K562 (cell line): Measurements from ENCODE around the gene ZCCHC24. TPM values are rescaled to one million over a fixed set of nuclear protein-coding genes. Genes with fewer than 3 reads are reported as not detected.

Experiments
- ATAC-seq: fragments of 200-7000 bp; cut with Tn5 transposase; 3 replicates; pipeline ENCODE4 v1.9.1; 2020; ENCODE audit warnings: moderate library complexity
- BruUV-seq: library from RNA; stranded (reverse); fragments of 400-500 nt; replicated peaks from 2 replicates; lab custom pipeline; 2021; lab: Mats Ljungman, UMichigan
- CTCF ChIA-PET: fragments of 300-600 bp; formaldehyde crosslinking; extraction: SDS; loops from one replicate; lab custom pipeline; 2021; ENCODE audit warnings: low intra/inter-chr PET ratio; lab: Yijun Ruan, JAX
- POLR2A ChIA-PET: fragments of 300-600, 350-650 bp; sonication (Branson Sonifier 250); formaldehyde crosslinking; extraction: SDS; loops from one replicate; lab custom pipeline; 2021; ENCODE audit warnings: antibody characterized with exemption, inconsistent platforms; lab: Yijun Ruan, JAX
- DNase-seq, 4 experiments: peaks; one replicate each; pipeline versions ENCODE4 v3.0.0 to v3.0.0-alpha.2; 2011 to 2018; ENCODE audit warnings: low spot score in 3 of 4, mixed read lengths in 3 of 4; ENCODE audit errors: extremely low read depth in 1 of 4
- FAIRE-seq: peaks from 2 replicates; lab custom pipeline; 2011; peaks lifted over from hg19 to GRCh38; lab: Jason Lieb, UNC
- H2AFZ ChIP-seq: 2 replicates; pipeline ENCODE4 v1.6.0; 2011; ENCODE audit warnings: low read depth, low read length, control low read depth, inconsistent platforms
- H3K27ac ChIP-seq: fragments of 200-600 bp; 3 replicates; pipeline ENCODE4 v1.8.0; 2011; ENCODE audit warnings: low read depth, mild to moderate bottlenecking, control low read depth, inconsistent platforms, low read length, moderate library complexity, mixed read lengths; ENCODE audit errors: extremely low read depth
- H3K27me3 ChIP-seq, 2 experiments: fragments of 300-600 bp in 1 of 2; 2 replicates in 1 of 2; 3 replicates in 1 of 2; pipeline versions ENCODE4 v1.6.0 to v1.8.0; 2011; ENCODE audit warnings: inconsistent platforms in 2 of 2, low read length in 2 of 2, mild to moderate bottlenecking in 1 of 2, mixed read lengths in 1 of 2, moderate library complexity in 1 of 2; ENCODE audit not compliant: control insufficient read depth in 2 of 2, insufficient read depth in 2 of 2
- H3K36me3 ChIP-seq: fragments of 300-600 bp; 3 replicates; pipeline ENCODE4 v1.8.0; 2011; ENCODE audit warnings: mild to moderate bottlenecking, low read length, inconsistent platforms; ENCODE audit not compliant: control insufficient read depth, insufficient read depth
- H3K4me1 ChIP-seq, 2 experiments: fragments of 200-600 bp in 1 of 2; replicated peaks in 1 of 2; 2 replicates in 1 of 2; 3 replicates in 1 of 2; pipeline versions ENCODE4 v1.5.1 to v1.8.0; 2011; ENCODE audit warnings: inconsistent platforms in 2 of 2, low read length in 2 of 2, mild to moderate bottlenecking in 1 of 2, mixed read lengths in 1 of 2, moderate library complexity in 1 of 2; ENCODE audit not compliant: control insufficient read depth in 2 of 2, insufficient read depth in 2 of 2
- H3K4me2 ChIP-seq: 2 replicates; pipeline ENCODE4 v1.6.1; 2011; ENCODE audit warnings: low read length, control low read depth, inconsistent platforms, mixed read lengths; ENCODE audit not compliant: insufficient read depth
- H3K4me3 ChIP-seq: fragments of 200-600 bp; sonication (generic), shearing (Covaris generic); 2 replicates; pipeline ENCODE4 v1.5.1; 2016; ENCODE audit warnings: control low read depth, inconsistent platforms
- H3K79me2 ChIP-seq: fragments of 200-600 bp; 3 replicates; pipeline ENCODE4 v1.8.0; 2011; ENCODE audit warnings: low read length, inconsistent platforms; ENCODE audit not compliant: control insufficient read depth, insufficient read depth
- H3K9ac ChIP-seq, 2 experiments: 2 replicates each; pipeline versions ENCODE4 v1.6.0 to v1.6.1; 2011; ENCODE audit warnings: low read depth in 2 of 2, low read length in 2 of 2, control low read depth in 1 of 2, inconsistent platforms in 1 of 2, mild to moderate bottlenecking in 1 of 2, mixed read lengths in 1 of 2; ENCODE audit not compliant: insufficient read depth in 1 of 2
- H3K9me1 ChIP-seq: one replicate; pipeline ENCODE4 v1.6.0; 2011; ENCODE audit warnings: inconsistent platforms, mild to moderate bottlenecking, low read length, moderate library complexity; ENCODE audit not compliant: control insufficient read depth, insufficient read depth
- H3K9me3 ChIP-seq: replicated peaks from 2 replicates; pipeline ENCODE4 v1.5.1; 2011; ENCODE audit warnings: low read depth, low read length, inconsistent platforms; ENCODE audit not compliant: control insufficient read depth, insufficient read depth
- H4K20me1 ChIP-seq: replicated peaks from 2 replicates; pipeline ENCODE4 v1.6.1; 2011; ENCODE audit warnings: low read length, inconsistent platforms, mixed read lengths; ENCODE audit not compliant: control insufficient read depth, insufficient read depth
- CHD2 ChIP-seq: IDR thresholded peaks from 2 replicates; pipeline ENCODE4 v1.6.1; 2011; ENCODE audit warnings: low read depth, low read length
- E2F3 ChIP-seq: fragments of 250-450 bp; sonication (Bioruptor Pico); IDR thresholded peaks from 2 replicates; pipeline ENCODE4 v1.4.0; 2020; ENCODE audit warnings: mild to moderate bottlenecking
- FUS ChIP-seq: fragments of 200-400 bp; formaldehyde crosslinking; optimal IDR thresholded peaks from 2 replicates; pipeline ENCODE3; 2017; ENCODE audit warnings: low read depth, low read length
- STAT5A ChIP-seq: IDR thresholded peaks from 2 replicates; pipeline ENCODE4 v1.6.1; 2012; ENCODE audit warnings: low read length, inconsistent platforms, borderline replicate concordance
- ZFPM2 ChIP-seq: fragments of 250-450 bp; sonication (Bioruptor Pico); IDR thresholded peaks from 2 replicates; pipeline ENCODE4 v1.5.1; 2022; ENCODE audit warnings: mild to moderate bottlenecking
- ZNF589 ChIP-seq: fragments of 200-800 bp; sonication (Bioruptor generic); IDR thresholded peaks from 2 replicates; pipeline ENCODE4 v1.6.1; 2016; ENCODE audit warnings: low read depth, missing genetic modification characterization, missing compliant biosample characterization
- ZNF668 ChIP-seq: fragments of 250-450 bp; sonication (Bioruptor Pico); IDR thresholded peaks from 2 replicates; pipeline ENCODE4 v1.8.0; 2022; ENCODE audit warnings: mild to moderate bottlenecking, inconsistent platforms
- WGBS: fragments of 100-300 bp; shearing (Covaris generic); methylation state at CpG from one replicate; pipeline ENCODE4 v1.1.6; 2016; ENCODE audit warnings: low coverage, mixed read lengths; ENCODE audit not compliant: insufficient coverage; ENCODE audit errors: missing lambda C conversion rate; 5-methylcytosine and 5-hydroxymethylcytosine counted together
- in situ Hi-C: fragments of 300-500 bp; cut with MboI; formaldehyde crosslinking; loops from 4 replicates; pipeline ENCODE4 v1.15.0; 2018; ENCODE audit warnings: inconsistent platforms, mixed read lengths
- intact Hi-C: fragments of 100-400 bp; cut with micrococcal nuclease; formaldehyde crosslinking; loops from 2 replicates; pipeline ENCODE4 v1.14.2; 2022
- polyA plus RNA-seq, 8 experiments: library from polyadenylated mRNA; depleted of rRNA in 4 of 8; stranded (reverse) in 5 of 8; unstranded in 3 of 8; fragments of >200 nt; fragmentation: Nextera tagmentation in 2 of 8; fragmentation: Illumina TruSeq in 1 of 8; extraction: Ambion mirVana in 2 of 8; extraction: Trizol in 1 of 8; gene quantifications; 2 replicates each; pipeline versions ENCODE4 v1.2.1 to v1.2.3, GENCODE V29; 2011 to 2014; ENCODE audit warnings: inconsistent platforms in 1 of 8, missing spikeins in 1 of 8
- total RNA-seq, 7 experiments: library from RNA; depleted of rRNA in 6 of 7; stranded (reverse); fragments of >200 nt in 6 of 7; fragmentation: Illumina TruSeq in 2 of 7; extraction: Trizol in 2 of 7; gene quantifications; 2 replicates each; pipeline versions ENCODE4 v1.2.1 to v1.2.3, GENCODE V29; 2011 to 2021; ENCODE audit warnings: low replicate concordance in 1 of 7
- TF ChIP-seq, protein P1 (sequence below): fragments of 200-800 bp; sonication (Bioruptor generic); IDR thresholded peaks from 2 replicates; pipeline ENCODE4 v1.6.1; 2017; ENCODE audit warnings: missing genetic modification characterization, missing compliant biosample characterization
- TF ChIP-seq, protein P2 (sequence below): sonication (generic); formaldehyde crosslinking; IDR thresholded peaks from 2 replicates; pipeline ENCODE4 v1.8.1; 2023; ENCODE audit warnings: mild to moderate bottlenecking, missing genetic modification reagents
- TF ChIP-seq, protein P3 (sequence below), 2 experiments: fragments of 450-650 bp; formaldehyde crosslinking in 1 of 2; IDR thresholded peaks; 2 replicates each; pipeline versions ENCODE4 v1.4.0 to v1.6.1; 2014 to 2020; ENCODE audit warnings: mild to moderate bottlenecking in 2 of 2, borderline replicate concordance in 1 of 2, low read depth in 1 of 2
- TF ChIP-seq, protein P4 (sequence below): fragments of 250-450 bp; sonication (Bioruptor Pico); IDR thresholded peaks from 2 replicates; pipeline ENCODE4 v1.8.0; 2021; ENCODE audit warnings: borderline replicate concordance, mild to moderate bottlenecking, moderate library complexity; ENCODE audit not compliant: poor library complexity, severe bottlenecking

ZCCHC24 gene
- total and polyA plus RNA-seq, 9 of the 15 experiments (the other 6 are each of a cell fraction or from before 2014, with no cell fraction given): 0.84 to 11.0 (median 4.6) TPM

DNA sequence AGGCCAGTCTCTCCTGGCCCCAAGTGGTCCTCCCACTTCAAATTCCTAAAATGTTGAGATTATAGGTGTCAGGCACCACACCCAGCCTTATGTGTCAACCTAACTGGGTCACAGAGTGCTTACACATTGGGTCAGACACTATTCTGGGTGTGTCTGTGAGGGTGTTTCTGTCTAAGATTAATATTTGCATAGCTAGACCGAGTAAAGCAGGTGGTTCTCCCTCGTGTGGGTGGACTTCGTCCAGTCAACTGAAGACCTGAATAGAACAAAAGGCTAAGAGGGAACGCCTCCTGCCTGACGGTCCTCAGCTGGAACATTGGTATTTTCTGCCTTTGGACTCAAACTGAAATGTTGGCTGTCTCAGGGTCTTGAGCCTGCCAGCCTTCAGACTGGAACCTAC, 86.6 kb downstream of the ZCCHC24 start:
- POLR2A ChIA-PET: interaction anchor here (0.6 to 3.6 kb wide), 4 partner anchors 9 to 16 kb away, joined by 3 to 16 read pairs (median 4); no protein-coding TSS in a partner anchor
- TF ChIP-seq ZNF668 (CRISPR knock-in tag) (no peak), CHD2 (no peak), ZFPM2 (CRISPR knock-in tag) (no peak), FUS (no peak), ZNF589 (CRISPR knock-in tag) (no peak), STAT5A (no peak), E2F3 (CRISPR knock-in tag) (no peak)
- TF ChIP-seq, protein P1, sequence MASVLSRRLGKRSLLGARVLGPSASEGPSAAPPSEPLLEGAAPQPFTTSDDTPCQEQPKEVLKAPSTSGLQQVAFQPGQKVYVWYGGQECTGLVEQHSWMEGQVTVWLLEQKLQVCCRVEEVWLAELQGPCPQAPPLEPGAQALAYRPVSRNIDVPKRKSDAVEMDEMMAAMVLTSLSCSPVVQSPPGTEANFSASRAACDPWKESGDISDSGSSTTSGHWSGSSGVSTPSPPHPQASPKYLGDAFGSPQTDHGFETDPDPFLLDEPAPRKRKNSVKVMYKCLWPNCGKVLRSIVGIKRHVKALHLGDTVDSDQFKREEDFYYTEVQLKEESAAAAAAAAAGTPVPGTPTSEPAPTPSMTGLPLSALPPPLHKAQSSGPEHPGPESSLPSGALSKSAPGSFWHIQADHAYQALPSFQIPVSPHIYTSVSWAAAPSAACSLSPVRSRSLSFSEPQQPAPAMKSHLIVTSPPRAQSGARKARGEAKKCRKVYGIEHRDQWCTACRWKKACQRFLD (CRISPR knock-in tag): no peak
- TF ChIP-seq, protein P2, sequence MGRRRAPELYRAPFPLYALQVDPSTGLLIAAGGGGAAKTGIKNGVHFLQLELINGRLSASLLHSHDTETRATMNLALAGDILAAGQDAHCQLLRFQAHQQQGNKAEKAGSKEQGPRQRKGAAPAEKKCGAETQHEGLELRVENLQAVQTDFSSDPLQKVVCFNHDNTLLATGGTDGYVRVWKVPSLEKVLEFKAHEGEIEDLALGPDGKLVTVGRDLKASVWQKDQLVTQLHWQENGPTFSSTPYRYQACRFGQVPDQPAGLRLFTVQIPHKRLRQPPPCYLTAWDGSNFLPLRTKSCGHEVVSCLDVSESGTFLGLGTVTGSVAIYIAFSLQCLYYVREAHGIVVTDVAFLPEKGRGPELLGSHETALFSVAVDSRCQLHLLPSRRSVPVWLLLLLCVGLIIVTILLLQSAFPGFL (CRISPR knock-in tag): no peak
- TF ChIP-seq, protein P3, sequence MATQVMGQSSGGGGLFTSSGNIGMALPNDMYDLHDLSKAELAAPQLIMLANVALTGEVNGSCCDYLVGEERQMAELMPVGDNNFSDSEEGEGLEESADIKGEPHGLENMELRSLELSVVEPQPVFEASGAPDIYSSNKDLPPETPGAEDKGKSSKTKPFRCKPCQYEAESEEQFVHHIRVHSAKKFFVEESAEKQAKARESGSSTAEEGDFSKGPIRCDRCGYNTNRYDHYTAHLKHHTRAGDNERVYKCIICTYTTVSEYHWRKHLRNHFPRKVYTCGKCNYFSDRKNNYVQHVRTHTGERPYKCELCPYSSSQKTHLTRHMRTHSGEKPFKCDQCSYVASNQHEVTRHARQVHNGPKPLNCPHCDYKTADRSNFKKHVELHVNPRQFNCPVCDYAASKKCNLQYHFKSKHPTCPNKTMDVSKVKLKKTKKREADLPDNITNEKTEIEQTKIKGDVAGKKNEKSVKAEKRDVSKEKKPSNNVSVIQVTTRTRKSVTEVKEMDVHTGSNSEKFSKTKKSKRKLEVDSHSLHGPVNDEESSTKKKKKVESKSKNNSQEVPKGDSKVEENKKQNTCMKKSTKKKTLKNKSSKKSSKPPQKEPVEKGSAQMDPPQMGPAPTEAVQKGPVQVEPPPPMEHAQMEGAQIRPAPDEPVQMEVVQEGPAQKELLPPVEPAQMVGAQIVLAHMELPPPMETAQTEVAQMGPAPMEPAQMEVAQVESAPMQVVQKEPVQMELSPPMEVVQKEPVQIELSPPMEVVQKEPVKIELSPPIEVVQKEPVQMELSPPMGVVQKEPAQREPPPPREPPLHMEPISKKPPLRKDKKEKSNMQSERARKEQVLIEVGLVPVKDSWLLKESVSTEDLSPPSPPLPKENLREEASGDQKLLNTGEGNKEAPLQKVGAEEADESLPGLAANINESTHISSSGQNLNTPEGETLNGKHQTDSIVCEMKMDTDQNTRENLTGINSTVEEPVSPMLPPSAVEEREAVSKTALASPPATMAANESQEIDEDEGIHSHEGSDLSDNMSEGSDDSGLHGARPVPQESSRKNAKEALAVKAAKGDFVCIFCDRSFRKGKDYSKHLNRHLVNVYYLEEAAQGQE (IDR thresholded peaks at IDR 0.05; ENCODE audit: borderline replicate concordance): no peak
- TF ChIP-seq, protein P3 (CRISPR knock-in tag; IDR thresholded peaks at IDR 0.05; ENCODE audit: low read depth): no peak
- TF ChIP-seq, protein P4, sequence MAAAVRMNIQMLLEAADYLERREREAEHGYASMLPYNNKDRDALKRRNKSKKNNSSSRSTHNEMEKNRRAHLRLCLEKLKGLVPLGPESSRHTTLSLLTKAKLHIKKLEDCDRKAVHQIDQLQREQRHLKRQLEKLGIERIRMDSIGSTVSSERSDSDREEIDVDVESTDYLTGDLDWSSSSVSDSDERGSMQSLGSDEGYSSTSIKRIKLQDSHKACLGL (CRISPR knock-in tag): no peak

More for the DNA sequence above, 86.6 kb downstream of the ZCCHC24 start:
- DNase-seq (peak in 1 of 4 experiments; percentile 9), FAIRE-seq (no peak), ATAC-seq (no peak)
- H3K9me1 ChIP-seq: no peaks in the 10 kb centered on the region
- no peak overlapping the region for H3K4me3 ChIP-seq
- BruUV-seq: no TSS peak
- in situ Hi-C loops (no loop called here), intact Hi-C loops (no loop called here)
- no peaks in the 10 kb centered on the region for H3K27me3 ChIP-seq
- H3K79me2 ChIP-seq: no peaks in the 10 kb centered on the region
- H2AFZ ChIP-seq: no peak overlapping the region
- H3K27ac ChIP-seq: no peak overlapping the region
- 47% methylated on average over 5 of the region's 5 CpGs for WGBS
- no peak overlapping the region for H3K9ac ChIP-seq
- CTCF ChIA-PET: no interaction called here
- no peaks in the 10 kb centered on the region; a peak in 1 of 5 replicates for H3K4me1 ChIP-seq
- H3K36me3 ChIP-seq: peaks cover 21% of the 10 kb centered on the region
- H3K9me3 ChIP-seq: no peaks in the 10 kb centered on the region
- H4K20me1 ChIP-seq: no peaks in the 10 kb centered on the region; the same call in 1 of the 2 replicates
- no peak overlapping the region for H3K4me2 ChIP-seq
